IMR-90 (cell line): ENCODE measurements around the gene SRSF4. TPM values are rescaled to one million over a fixed set of nuclear protein-coding genes. Genes with fewer than 3 reads are reported as not detected.

Experiments used
- ATAC-seq: fragments of 200-7000 bp; cut with Tn5 transposase; 2 replicates; pipeline ENCODE4 v1.9.1; 2020; ENCODE audit warnings: low read depth, mild to moderate bottlenecking, moderate library complexity
- BruUV-seq: library from RNA; stranded (reverse); fragments of 400-500 nt; replicated peaks from 2 replicates; lab custom pipeline; 2021; lab: Mats Ljungman, UMichigan
- CTCF ChIA-PET: fragments of 300-600 bp; formaldehyde crosslinking; extraction: SDS; loops from one replicate; lab custom pipeline; 2021; ENCODE audit warnings: antibody characterized with exemption; lab: Yijun Ruan, JAX
- POLR2A ChIA-PET: fragments of 300-600 bp; sonication (Branson Sonifier 250); formaldehyde crosslinking; loops from one replicate; lab custom pipeline; 2022; ENCODE audit warnings: antibody characterized with exemption; ENCODE audit not compliant: unreplicated experiment; lab: Charles Lee
- DNase-seq: peaks from one replicate; pipeline ENCODE4 v3.0.0; 2013
- H2AFZ ChIP-seq: replicated peaks from 2 replicates; pipeline ENCODE3; 2013; ENCODE audit warnings: low read length, mild to moderate bottlenecking; ENCODE audit not compliant: poor library complexity
- H2AK5ac ChIP-seq: 2 replicates; pipeline ENCODE4 v1.6.1; 2013; ENCODE audit warnings: low read depth, low read length, inconsistent platforms
- H2AK9ac ChIP-seq: replicated peaks from 2 replicates; pipeline ENCODE3; 2013; ENCODE audit warnings: mild to moderate bottlenecking, low read depth, low read length, moderate library complexity; ENCODE audit not compliant: poor library complexity
- H2BK120ac ChIP-seq: 2 replicates; pipeline ENCODE4 v1.6.1; 2013; ENCODE audit warnings: low read depth, low read length, inconsistent platforms
- H2BK15ac ChIP-seq: 3 replicates; pipeline ENCODE4 v1.6.1; 2013; ENCODE audit warnings: low read depth, low read length, inconsistent platforms
- H2BK20ac ChIP-seq: 2 replicates; pipeline ENCODE4 v1.6.1; 2013; ENCODE audit warnings: low read depth, mild to moderate bottlenecking, inconsistent platforms, low read length, moderate library complexity
- H2BK5ac ChIP-seq: 2 replicates; pipeline ENCODE4 v1.6.1; 2013; ENCODE audit warnings: mild to moderate bottlenecking, low read depth, low read length, inconsistent platforms; ENCODE audit not compliant: poor library complexity, severe bottlenecking
- H3K14ac ChIP-seq: replicated peaks from 2 replicates; pipeline ENCODE4 v1.6.1; 2013; ENCODE audit warnings: low read depth, low read length, inconsistent platforms
- H3K18ac ChIP-seq: 2 replicates; pipeline ENCODE4 v1.6.1; 2013; ENCODE audit warnings: low read depth, low read length, control low read depth
- H3K23ac ChIP-seq: 2 replicates; pipeline ENCODE4 v1.6.1; 2013; ENCODE audit warnings: low read depth, low read length, inconsistent platforms
- H3K27ac ChIP-seq: 2 replicates; pipeline ENCODE4 v1.5.1; 2013; ENCODE audit warnings: mild to moderate bottlenecking, control low read depth, low read length; ENCODE audit not compliant: insufficient read depth
- H3K27me3 ChIP-seq: 2 replicates; pipeline ENCODE4 v1.6.1; 2013; ENCODE audit warnings: low read length; ENCODE audit not compliant: control insufficient read depth, insufficient read depth
- H3K36me3 ChIP-seq: 2 replicates; pipeline ENCODE4 v1.6.1; 2013; ENCODE audit warnings: low read length, mixed read lengths; ENCODE audit not compliant: control insufficient read depth, insufficient read depth
- H3K4ac ChIP-seq: 2 replicates; pipeline ENCODE4 v1.6.1; 2013; ENCODE audit warnings: low read depth, low read length, inconsistent platforms
- H3K4me1 ChIP-seq: 2 replicates; pipeline ENCODE4 v1.6.1; 2013; ENCODE audit warnings: low read length, mixed read lengths; ENCODE audit not compliant: control insufficient read depth, insufficient read depth
- H3K4me2 ChIP-seq: 2 replicates; pipeline ENCODE4 v1.6.1; 2013; ENCODE audit warnings: low read depth, mild to moderate bottlenecking, control low read depth, low read length, moderate library complexity
- H3K4me3 ChIP-seq: 2 replicates; pipeline ENCODE4 v1.5.1; 2013; ENCODE audit warnings: low read depth, mild to moderate bottlenecking, control low read depth, low read length, moderate library complexity; ENCODE audit not compliant: insufficient read depth
- H3K56ac ChIP-seq: 2 replicates; pipeline ENCODE4 v1.6.1; 2013; ENCODE audit warnings: low read length, inconsistent platforms; ENCODE audit not compliant: insufficient read depth; ENCODE audit errors: extremely low read depth
- H3K79me1 ChIP-seq, 2 experiments: 2 replicates each; pipeline ENCODE4 v1.6.1; 2013; ENCODE audit warnings: low read length in 2 of 2, inconsistent platforms in 1 of 2, low read depth in 1 of 2
- H3K9ac ChIP-seq: 2 replicates; pipeline ENCODE4 v1.6.1; 2013; ENCODE audit warnings: low read depth, low read length, control low read depth
- H3K9me1 ChIP-seq: 2 replicates; pipeline ENCODE4 v1.6.1; 2013; ENCODE audit warnings: low read length, inconsistent platforms; ENCODE audit not compliant: insufficient read depth
- H3K9me3 ChIP-seq: 2 replicates; pipeline ENCODE4 v1.6.1; 2013; ENCODE audit warnings: low read length; ENCODE audit not compliant: control insufficient read depth, insufficient read depth
- H4K20me1 ChIP-seq: 2 replicates; pipeline ENCODE4 v1.6.1; 2013; ENCODE audit warnings: low read length, inconsistent platforms; ENCODE audit not compliant: insufficient read depth
- H4K5ac ChIP-seq: 2 replicates; pipeline ENCODE4 v1.6.1; 2013; ENCODE audit warnings: mild to moderate bottlenecking, low read depth, low read length, control low read depth
- H4K8ac ChIP-seq, 2 experiments: 2 replicates each; pipeline ENCODE4 v1.6.1; 2013; ENCODE audit warnings: low read depth in 2 of 2, low read length in 2 of 2, control low read depth in 1 of 2, inconsistent platforms in 1 of 2
- H4K91ac ChIP-seq: 2 replicates; pipeline ENCODE4 v1.6.1; 2013; ENCODE audit warnings: low read depth, low read length, inconsistent platforms; ENCODE audit not compliant: insufficient read depth
- BHLHE40 ChIP-seq: fragments of 150-350 bp; IDR thresholded peaks from 2 replicates; pipeline ENCODE4 v1.6.1; 2016; ENCODE audit warnings: mild to moderate bottlenecking, low read depth, low read length
- CEBPB ChIP-seq: IDR thresholded peaks from 2 replicates; pipeline ENCODE4 v1.6.1; 2012; ENCODE audit warnings: low read depth, low read length, improper control_type of control experiment
- CHD1 ChIP-seq: IDR thresholded peaks from 2 replicates; pipeline ENCODE4 v1.6.1; 2012; ENCODE audit warnings: low read depth, low read length, improper control_type of control experiment
- FOS ChIP-seq: fragments of 150-350 bp; IDR thresholded peaks from 2 replicates; pipeline ENCODE4 v1.6.1; 2016; ENCODE audit warnings: low read depth, low read length
- MAFK ChIP-seq: IDR thresholded peaks from 2 replicates; pipeline ENCODE4 v1.6.1; 2012; ENCODE audit warnings: low read depth, low read length, improper control_type of control experiment
- MAZ ChIP-seq: IDR thresholded peaks from 2 replicates; pipeline ENCODE4 v1.6.1; 2012; ENCODE audit warnings: low read depth, mild to moderate bottlenecking, low read length, improper control_type of control experiment, moderate library complexity, borderline replicate concordance
- MXI1 ChIP-seq: IDR thresholded peaks from 2 replicates; pipeline ENCODE4 v1.6.1; 2012; ENCODE audit warnings: low read depth, mild to moderate bottlenecking, low read length, moderate library complexity, borderline replicate concordance
- NFE2L2 ChIP-seq: fragments of 150-350 bp; IDR thresholded peaks from 2 replicates; pipeline ENCODE4 v1.6.1; 2016; ENCODE audit warnings: low read depth, mild to moderate bottlenecking, low read length
- POLR2A ChIP-seq: IDR thresholded peaks from 2 replicates; pipeline ENCODE4 v1.6.1; 2012; ENCODE audit warnings: mild to moderate bottlenecking, low read depth, low read length
- RAD21 ChIP-seq: IDR thresholded peaks from 2 replicates; pipeline ENCODE4 v1.6.1; 2012; ENCODE audit warnings: low read length, improper control_type of control experiment
- RCOR1 ChIP-seq: IDR thresholded peaks from 2 replicates; pipeline ENCODE4 v1.6.1; 2012; ENCODE audit warnings: mild to moderate bottlenecking, low read length, improper control_type of control experiment; ENCODE audit not compliant: insufficient replicate concordance
- RFX5 ChIP-seq: IDR thresholded peaks from 2 replicates; pipeline ENCODE4 v1.8.0; 2012; ENCODE audit warnings: low read depth, mild to moderate bottlenecking, low read length, moderate library complexity
- SMC3 ChIP-seq: fragments of 150-350 bp; IDR thresholded peaks from 2 replicates; pipeline ENCODE4 v1.6.1; 2016; ENCODE audit warnings: low read depth, mild to moderate bottlenecking, antibody characterized with exemption, low read length, moderate library complexity
- WGBS, 2 experiments: methylation state at CpG; one replicate each; pipeline versions ENCODE4 v1.1.5 to v1.1.7; 2013; ENCODE audit warnings: missing lambda C conversion rate in 2 of 2; ENCODE audit not compliant: insufficient read length in 1 of 2; ENCODE audit errors: extremely low coverage in 2 of 2; 5-methylcytosine and 5-hydroxymethylcytosine counted together
- dilution Hi-C: fragments of 300-500 bp; cut with HindIII; formaldehyde crosslinking; loops from one replicate; pipeline ENCODE4 v1.14.3; 2018; ENCODE audit warnings: low sequenced_read_pairs; ENCODE audit not compliant: unreplicated experiment
- in situ Hi-C: fragments of 300-500 bp; cut with MboI; formaldehyde crosslinking; loops from 3 replicates; pipeline ENCODE4 v1.14.3; 2019; ENCODE audit warnings: low sequenced_read_pairs, inconsistent platforms, mixed read lengths
- intact Hi-C: fragments of 100-400 bp; cut with micrococcal nuclease; formaldehyde crosslinking; loops from 2 replicates; pipeline ENCODE4 v1.10.0; 2022
- polyA plus RNA-seq, 3 experiments: library from polyadenylated mRNA; depleted of rRNA; stranded (reverse); fragments of >200 nt; gene quantifications; 2 replicates each; pipeline ENCODE4 v1.2.3, GENCODE V29; 2012; ENCODE audit warnings: low replicate concordance in 1 of 3
- total RNA-seq: library from RNA; depleted of rRNA; stranded (reverse); fragments of >200 nt; gene quantifications from 2 replicates; pipeline ENCODE4 v1.2.3, GENCODE V29; 2012
- TF ChIP-seq, protein P1 (sequence below): fragments of 150-350 bp; IDR thresholded peaks from 2 replicates; pipeline ENCODE4 v1.6.1; 2017; ENCODE audit warnings: mild to moderate bottlenecking, antibody characterized with exemption, low read length, low read depth
- TF ChIP-seq, protein P2 (sequence below): fragments of 150-350 bp; IDR thresholded peaks from 2 replicates; pipeline ENCODE4 v1.6.1; 2016; ENCODE audit warnings: low read depth, mild to moderate bottlenecking, low read length, moderate library complexity, borderline replicate concordance
- TF ChIP-seq, protein P3 (sequence below): conservative IDR thresholded peaks from 2 replicates; pipeline ENCODE4 v1.5.1; 2012; ENCODE audit warnings: mild to moderate bottlenecking, low read depth, low read length, improper control_type of control experiment

SRSF4 gene
- total and polyA plus RNA-seq, 2 of the 4 experiments (the other 2 are of a cell fraction): 20.8 to 48.5 TPM

DNA sequence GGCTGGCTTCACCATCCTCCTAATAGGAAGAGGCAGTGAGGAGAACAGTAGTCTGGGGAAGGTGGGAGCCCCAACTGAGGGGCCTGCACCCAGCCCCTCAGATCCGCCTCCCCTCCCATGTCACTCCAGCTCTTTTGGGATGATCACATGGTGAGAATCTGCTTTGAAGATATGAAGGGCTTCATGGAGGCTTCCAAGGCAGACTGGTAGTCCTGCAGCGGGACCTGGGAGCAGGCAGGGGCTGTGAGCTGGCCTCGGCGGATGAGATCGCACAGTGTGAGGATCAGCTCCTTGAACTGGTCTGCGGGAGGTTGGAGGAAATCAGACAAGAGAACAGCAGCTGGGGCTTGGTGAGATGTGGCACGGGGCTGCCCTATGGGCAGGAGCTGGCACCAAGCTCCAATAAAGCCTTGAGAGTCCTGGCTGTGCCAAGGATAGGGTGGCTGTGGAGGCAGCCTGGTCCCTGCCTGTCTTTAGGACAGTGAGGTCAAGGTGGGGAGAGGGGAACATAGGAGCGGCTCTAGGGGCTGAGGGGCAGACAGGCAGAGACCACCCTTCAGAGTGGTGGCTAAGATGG lies 12.3 kb upstream of the SRSF4 start:
- BruUV-seq: no TSS peak
- H3K4me1 ChIP-seq: peaks cover 12% of the 10 kb centered on the region
- no peaks in the 10 kb centered on the region for H3K27me3 ChIP-seq
- no peak overlapping the region for H2BK15ac ChIP-seq
- no peak overlapping the region for H2BK5ac ChIP-seq
- no peak overlapping the region for H4K8ac ChIP-seq
- no peak overlapping the region for H3K18ac ChIP-seq
- no peak overlapping the region for H2BK20ac ChIP-seq
- H2BK120ac ChIP-seq: no peak overlapping the region
- ChIA-PET POLR2A (interaction anchor here (0.5 kb wide), 1 partner anchor 23 kb away, joined by 3 read pairs; no protein-coding TSS in a partner anchor), CTCF (no interaction called here)
- no peak overlapping the region for H4K5ac ChIP-seq
- no peak overlapping the region for H3K4ac ChIP-seq
- H3K9me3 ChIP-seq: no peaks in the 10 kb centered on the region
- no peak overlapping the region for H3K4me3 ChIP-seq
- DNase-seq: no peak
- dilution Hi-C loops: no loop called here
- H2AFZ ChIP-seq: no peak overlapping the region
- H3K23ac ChIP-seq: no peak overlapping the region
- peaks cover 16% of the 10 kb centered on the region for H3K36me3 ChIP-seq
- intact Hi-C loops: loop anchor here (10.0 kb wide), 1 partner anchor 549 kb away; the partner anchor contains the start of genes RNU11 and TAF12
- H3K9ac ChIP-seq: no peak overlapping the region
- H4K91ac ChIP-seq: no peak overlapping the region
- H3K27ac ChIP-seq: no peak overlapping the region
- peaks cover 15% of the 10 kb centered on the region for H3K9me1 ChIP-seq
- H2AK9ac ChIP-seq: no peak overlapping the region
- TF ChIP-seq POLR2A (no peak), RCOR1 (no peak), MAFK (no peak), BHLHE40 (no peak), CEBPB (no peak), CHD1 (no peak), RFX5 (no peak), MXI1 (no peak), RAD21 (no peak), FOS (no peak), MAZ (no peak), NFE2L2 (no peak), SMC3 (no peak)
- TF ChIP-seq, protein P1, sequence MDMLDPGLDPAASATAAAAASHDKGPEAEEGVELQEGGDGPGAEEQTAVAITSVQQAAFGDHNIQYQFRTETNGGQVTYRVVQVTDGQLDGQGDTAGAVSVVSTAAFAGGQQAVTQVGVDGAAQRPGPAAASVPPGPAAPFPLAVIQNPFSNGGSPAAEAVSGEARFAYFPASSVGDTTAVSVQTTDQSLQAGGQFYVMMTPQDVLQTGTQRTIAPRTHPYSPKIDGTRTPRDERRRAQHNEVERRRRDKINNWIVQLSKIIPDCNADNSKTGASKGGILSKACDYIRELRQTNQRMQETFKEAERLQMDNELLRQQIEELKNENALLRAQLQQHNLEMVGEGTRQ: no peak
- TF ChIP-seq, protein P2, sequence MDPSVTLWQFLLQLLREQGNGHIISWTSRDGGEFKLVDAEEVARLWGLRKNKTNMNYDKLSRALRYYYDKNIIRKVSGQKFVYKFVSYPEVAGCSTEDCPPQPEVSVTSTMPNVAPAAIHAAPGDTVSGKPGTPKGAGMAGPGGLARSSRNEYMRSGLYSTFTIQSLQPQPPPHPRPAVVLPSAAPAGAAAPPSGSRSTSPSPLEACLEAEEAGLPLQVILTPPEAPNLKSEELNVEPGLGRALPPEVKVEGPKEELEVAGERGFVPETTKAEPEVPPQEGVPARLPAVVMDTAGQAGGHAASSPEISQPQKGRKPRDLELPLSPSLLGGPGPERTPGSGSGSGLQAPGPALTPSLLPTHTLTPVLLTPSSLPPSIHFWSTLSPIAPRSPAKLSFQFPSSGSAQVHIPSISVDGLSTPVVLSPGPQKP: no peak
- TF ChIP-seq, protein P3, sequence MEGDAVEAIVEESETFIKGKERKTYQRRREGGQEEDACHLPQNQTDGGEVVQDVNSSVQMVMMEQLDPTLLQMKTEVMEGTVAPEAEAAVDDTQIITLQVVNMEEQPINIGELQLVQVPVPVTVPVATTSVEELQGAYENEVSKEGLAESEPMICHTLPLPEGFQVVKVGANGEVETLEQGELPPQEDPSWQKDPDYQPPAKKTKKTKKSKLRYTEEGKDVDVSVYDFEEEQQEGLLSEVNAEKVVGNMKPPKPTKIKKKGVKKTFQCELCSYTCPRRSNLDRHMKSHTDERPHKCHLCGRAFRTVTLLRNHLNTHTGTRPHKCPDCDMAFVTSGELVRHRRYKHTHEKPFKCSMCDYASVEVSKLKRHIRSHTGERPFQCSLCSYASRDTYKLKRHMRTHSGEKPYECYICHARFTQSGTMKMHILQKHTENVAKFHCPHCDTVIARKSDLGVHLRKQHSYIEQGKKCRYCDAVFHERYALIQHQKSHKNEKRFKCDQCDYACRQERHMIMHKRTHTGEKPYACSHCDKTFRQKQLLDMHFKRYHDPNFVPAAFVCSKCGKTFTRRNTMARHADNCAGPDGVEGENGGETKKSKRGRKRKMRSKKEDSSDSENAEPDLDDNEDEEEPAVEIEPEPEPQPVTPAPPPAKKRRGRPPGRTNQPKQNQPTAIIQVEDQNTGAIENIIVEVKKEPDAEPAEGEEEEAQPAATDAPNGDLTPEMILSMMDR: no peak
- no peak overlapping the region for H3K56ac ChIP-seq
- peaks cover 6% of the 10 kb centered on the region for H4K20me1 ChIP-seq
- no peak for ATAC-seq
- H2AK5ac ChIP-seq: no peak overlapping the region
- H3K79me1 ChIP-seq: peaks cover 0 to 6% of the 10 kb centered on the region in 2 experiments; a peak in 1 of 4 replicates
- no peak overlapping the region for H3K14ac ChIP-seq
- no peak overlapping the region for H3K4me2 ChIP-seq
- 100% methylated on average over 7 of the region's 8 CpGs; no CpG with 5 or more reads in 1 of the 2 experiments for WGBS, 2 experiments
- in situ Hi-C loops: no loop called here
